ENCODE results near the gene EMC6. TPM values are rescaled to one million over a fixed set of nuclear protein-coding genes. Genes with fewer than 3 reads are reported as not detected.
"Not testable (repeated sequence)": the region's sequence is repeated elsewhere in the genome, so short reads cannot be mapped to it uniquely, and the experiment has no call there.

Gene EMC6
- total RNA-seq, 1 donor from 2014 or later = 69.4 TPM

DNA sequence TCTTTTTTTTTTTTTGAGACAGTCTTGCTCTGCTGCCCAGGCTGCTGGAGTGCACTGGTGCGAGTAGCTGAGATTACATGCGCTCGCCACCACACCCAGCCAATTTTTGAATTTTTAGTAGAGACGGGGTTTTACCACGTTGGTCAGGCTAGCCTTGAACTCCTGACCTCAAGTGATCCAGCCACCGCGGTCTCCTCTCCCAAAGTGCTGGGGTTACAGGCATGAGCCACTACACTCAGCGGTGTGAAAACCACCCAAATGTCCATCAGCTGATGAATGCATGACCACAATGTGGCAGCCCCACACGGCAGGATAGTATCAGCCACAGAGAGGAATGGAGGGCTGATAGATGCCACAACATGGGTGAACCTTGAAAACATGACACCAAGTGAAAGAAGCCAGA is 25.2 kb downstream of the EMC6 start:
- intact Hi-C loops (cut with micrococcal nuclease) = no loop called here
- Mint-ChIP-seq H3K36me3 (ENCODE audit: low read depth) (peaks cover 30% of the 10 kb centered on the region), H3K4me3 (peak overlapping the region; percentile 96), H3K27me3 (no peaks in the 10 kb centered on the region), H3K27ac (peak overlapping the region; percentile 52), H3K9me3 (peaks cover 4% of the 10 kb centered on the region), H3K4me1 (peaks cover 28% of the 10 kb centered on the region)
- DNase-seq = peak; percentile 73

DNA sequence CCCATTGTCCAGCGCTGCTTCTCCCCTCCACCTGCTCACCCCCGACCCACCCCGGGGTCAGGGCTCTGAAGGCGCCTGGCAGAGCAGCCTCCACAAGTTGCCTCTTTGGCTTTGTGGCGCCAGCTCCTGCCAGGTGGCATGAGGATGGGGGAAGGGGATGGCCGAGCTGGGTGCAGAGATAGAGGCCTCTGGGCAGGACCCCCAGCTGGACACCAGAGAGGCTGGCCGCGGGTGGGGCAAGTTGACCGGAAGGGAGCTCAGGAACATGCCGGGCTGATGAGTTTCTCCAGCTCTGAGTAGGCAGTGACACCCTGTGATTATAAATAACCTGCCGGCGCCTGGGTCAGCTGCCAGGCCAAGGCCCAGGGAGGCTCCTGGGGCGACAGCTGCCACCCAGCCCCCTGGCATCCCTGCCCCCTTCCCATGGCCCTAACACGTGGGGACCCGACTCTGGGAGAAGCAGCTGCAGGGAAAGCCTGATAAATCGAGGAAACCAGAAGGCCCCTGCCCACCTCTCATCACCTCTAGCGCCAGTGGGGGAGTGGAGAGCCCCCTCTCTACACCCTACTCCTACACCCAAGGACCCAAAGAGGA is 26.6 kb downstream of the EMC6 start:
- H3K4me1 Mint-ChIP-seq = peaks cover 28% of the 10 kb centered on the region
- DNase-seq = no peak
- intact Hi-C loops (cut with micrococcal nuclease) = no loop called here
- peak overlapping the region; percentile 96 for H3K4me3 Mint-ChIP-seq
- peak overlapping the region; percentile 87 for H3K27ac Mint-ChIP-seq
- no peaks in the 10 kb centered on the region for H3K27me3 Mint-ChIP-seq
- peaks cover 24% of the 10 kb centered on the region for H3K36me3 Mint-ChIP-seq (ENCODE audit: low read depth)
- peaks cover 4% of the 10 kb centered on the region for H3K9me3 Mint-ChIP-seq

DNA sequence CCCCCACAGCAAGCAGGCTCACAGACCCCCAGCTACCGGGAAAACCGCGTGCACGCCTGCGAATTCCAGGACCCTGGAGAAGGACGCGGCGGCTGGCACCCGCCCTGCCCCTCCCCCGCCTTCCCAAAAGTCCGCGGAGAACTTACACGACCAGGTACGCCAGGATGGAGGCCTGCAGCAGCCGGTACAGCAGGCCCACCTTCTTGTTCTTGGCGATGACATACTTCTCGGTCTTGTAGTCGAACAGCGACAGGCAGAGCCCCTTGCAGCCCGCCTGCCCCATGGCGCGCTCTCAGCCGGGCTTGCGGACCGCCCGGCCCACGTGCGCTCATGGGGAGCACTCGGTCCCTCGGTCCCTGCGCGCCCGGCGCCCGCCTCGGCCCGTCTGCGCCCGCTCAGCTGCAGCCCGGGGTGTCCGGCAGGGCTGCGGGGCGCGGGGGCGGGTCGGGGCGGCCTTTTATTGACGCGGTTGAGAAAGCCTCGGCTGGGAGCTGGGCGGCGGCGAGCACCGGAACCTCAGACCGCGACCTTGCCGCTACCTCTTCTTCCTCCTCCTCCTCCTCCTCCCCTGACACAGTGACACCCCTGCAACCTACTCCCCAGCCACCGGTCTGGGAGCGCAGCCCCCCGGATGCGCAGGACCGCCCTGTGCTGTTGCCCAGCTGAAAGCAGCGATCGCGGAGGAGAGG is 27.3 kb downstream of the EMC6 start, which contains the start of gene P2RX5:
Gene P2RX5, minus strand, starts transcription at position 433 of the 689 bp plus-strand sequence. Its CDS starts 150 bp downstream, at position 283.
- peak within 1 kb of the TSS; percentile 96 for H3K4me3 Mint-ChIP-seq
- H3K27me3 Mint-ChIP-seq = no peaks in the 10 kb centered on the region
- H3K4me1 Mint-ChIP-seq = peaks cover 30% of the 10 kb centered on the region
- peaks cover 4% of the 10 kb centered on the region for H3K9me3 Mint-ChIP-seq
- DNase-seq = peak; percentile 86
- peaks cover 22% of the 10 kb centered on the region for H3K36me3 Mint-ChIP-seq (ENCODE audit: low read depth)
- H3K27ac Mint-ChIP-seq = peak within 1 kb of the TSS; percentile 95
- intact Hi-C loops (cut with micrococcal nuclease) = loop anchor here (1.0 kb wide), 1 partner anchor 15 kb away; no protein-coding TSS in a partner anchor

DNA sequence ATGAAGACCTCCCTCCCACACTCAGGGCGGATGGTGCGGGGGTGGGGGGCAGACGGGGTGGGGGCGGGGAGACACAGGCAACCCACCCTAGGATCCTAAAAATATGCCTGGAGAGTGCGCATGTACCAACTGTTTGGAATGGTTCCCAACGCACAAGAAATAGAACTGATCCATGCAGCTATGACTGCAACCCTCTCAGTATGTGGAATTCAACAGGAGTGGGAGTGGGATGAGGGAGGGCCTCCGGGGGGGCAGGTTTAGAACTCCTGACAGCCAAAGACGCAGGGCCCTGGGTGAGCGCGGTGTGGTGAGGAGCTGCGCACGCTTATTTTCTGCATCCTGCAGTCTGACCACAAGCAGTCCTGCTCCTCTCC is 28.5 kb downstream of the EMC6 start:
- intact Hi-C loops (cut with micrococcal nuclease) = no loop called here
- peaks cover 21% of the 10 kb centered on the region for H3K36me3 Mint-ChIP-seq (ENCODE audit: low read depth)
- H3K9me3 Mint-ChIP-seq = peaks cover 4% of the 10 kb centered on the region
- no peak for DNase-seq
- H3K4me3 Mint-ChIP-seq = no peak overlapping the region
- H3K27ac Mint-ChIP-seq = no peak overlapping the region
- H3K27me3 Mint-ChIP-seq = no peaks in the 10 kb centered on the region
- peaks cover 29% of the 10 kb centered on the region for H3K4me1 Mint-ChIP-seq

DNA sequence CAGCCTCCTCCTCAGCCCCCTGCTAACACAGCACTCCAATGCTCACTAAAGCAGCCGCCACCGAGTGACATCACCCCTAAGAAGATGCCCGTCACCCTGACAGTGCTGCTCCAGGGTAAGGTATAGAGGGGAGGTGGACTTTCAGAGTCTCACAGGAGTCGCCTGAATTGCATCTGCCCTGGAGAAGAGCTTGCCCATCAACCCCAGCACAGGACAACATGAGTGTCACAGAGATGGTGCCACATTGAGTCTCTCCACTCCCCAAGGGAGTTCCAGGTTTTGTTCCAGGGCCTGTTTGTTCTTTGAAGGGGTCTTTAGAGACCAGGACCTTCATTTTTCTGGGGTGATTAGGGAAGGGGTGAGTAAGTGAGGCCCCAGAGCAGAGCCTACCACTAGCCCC is 29.5 kb downstream of the EMC6 start:
- peaks cover 31% of the 10 kb centered on the region for H3K36me3 Mint-ChIP-seq (ENCODE audit: low read depth)
- H3K27me3 Mint-ChIP-seq = no peaks in the 10 kb centered on the region
- peaks cover 22% of the 10 kb centered on the region for H3K4me1 Mint-ChIP-seq
- H3K4me3 Mint-ChIP-seq = peak overlapping the region; percentile 22
- peak overlapping the region; percentile 58 for H3K27ac Mint-ChIP-seq
- peaks cover 7% of the 10 kb centered on the region for H3K9me3 Mint-ChIP-seq
- intact Hi-C loops (cut with micrococcal nuclease) = no loop called here
- DNase-seq = no peak

DNA sequence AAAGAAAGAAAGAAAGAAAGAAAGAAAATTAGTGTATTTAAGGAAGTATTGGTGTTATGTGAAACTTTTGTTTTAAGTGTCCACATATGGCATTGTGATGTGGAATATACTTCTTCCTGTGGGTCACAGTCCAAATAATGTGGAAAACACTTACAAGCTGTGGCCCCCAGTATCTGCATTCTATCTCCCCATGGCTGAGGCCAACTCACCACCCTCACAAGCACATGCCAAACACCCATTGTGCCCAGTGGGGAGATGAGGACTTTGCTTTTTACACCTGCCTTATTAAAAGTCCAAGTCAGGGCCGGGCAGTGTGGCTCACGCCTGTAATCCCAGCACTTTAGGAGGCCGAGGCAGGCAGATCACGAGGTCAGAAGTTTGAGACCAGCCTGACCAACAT is 31.3 kb downstream of the EMC6 start:
- peaks cover 7% of the 10 kb centered on the region for H3K9me3 Mint-ChIP-seq
- H3K27me3 Mint-ChIP-seq = no peaks in the 10 kb centered on the region
- no peak overlapping the region for H3K4me3 Mint-ChIP-seq

DNA sequence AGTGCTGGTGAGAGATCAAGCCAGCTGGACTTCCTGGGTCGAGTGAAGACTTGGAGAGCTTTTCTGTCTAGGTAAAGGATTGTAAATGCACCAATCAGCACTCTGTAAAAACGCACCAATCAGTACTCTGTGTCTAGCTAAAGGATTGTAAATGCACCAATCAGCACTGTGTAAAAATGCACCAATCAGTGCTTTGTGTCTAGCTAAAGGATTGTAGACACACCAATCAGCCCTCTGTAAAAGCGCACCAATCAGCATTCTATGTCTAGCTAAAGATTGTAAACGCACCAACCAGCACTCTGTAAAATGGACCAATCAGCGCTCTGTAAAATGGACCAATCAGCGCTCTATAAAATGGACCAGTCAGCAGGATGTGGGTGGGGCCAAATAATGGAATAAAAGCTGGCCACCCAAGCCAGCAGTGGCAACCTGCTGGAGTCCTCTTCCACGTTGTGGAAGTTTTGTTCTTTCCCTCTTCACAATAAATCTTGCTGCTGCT is 33.5 kb downstream of the EMC6 start:
- H3K27ac Mint-ChIP-seq; H3K9me3 Mint-ChIP-seq; DNase-seq; H3K27me3 Mint-ChIP-seq; intact Hi-C loops (cut with micrococcal nuclease); H3K4me1 Mint-ChIP-seq; H3K4me3 Mint-ChIP-seq: not testable (repeated sequence)
- H3K36me3 Mint-ChIP-seq (ENCODE audit: low read depth) = peaks cover 37% of the 10 kb centered on the region

More for the DNA sequence above, 31.3 kb downstream of the EMC6 start:
- H3K4me1 Mint-ChIP-seq = peaks cover 9% of the 10 kb centered on the region
- intact Hi-C loops (cut with micrococcal nuclease) = no loop called here
- DNase-seq = no peak
- H3K27ac Mint-ChIP-seq = no peak overlapping the region
- peaks cover 29% of the 10 kb centered on the region for H3K36me3 Mint-ChIP-seq (ENCODE audit: low read depth)

DNA sequence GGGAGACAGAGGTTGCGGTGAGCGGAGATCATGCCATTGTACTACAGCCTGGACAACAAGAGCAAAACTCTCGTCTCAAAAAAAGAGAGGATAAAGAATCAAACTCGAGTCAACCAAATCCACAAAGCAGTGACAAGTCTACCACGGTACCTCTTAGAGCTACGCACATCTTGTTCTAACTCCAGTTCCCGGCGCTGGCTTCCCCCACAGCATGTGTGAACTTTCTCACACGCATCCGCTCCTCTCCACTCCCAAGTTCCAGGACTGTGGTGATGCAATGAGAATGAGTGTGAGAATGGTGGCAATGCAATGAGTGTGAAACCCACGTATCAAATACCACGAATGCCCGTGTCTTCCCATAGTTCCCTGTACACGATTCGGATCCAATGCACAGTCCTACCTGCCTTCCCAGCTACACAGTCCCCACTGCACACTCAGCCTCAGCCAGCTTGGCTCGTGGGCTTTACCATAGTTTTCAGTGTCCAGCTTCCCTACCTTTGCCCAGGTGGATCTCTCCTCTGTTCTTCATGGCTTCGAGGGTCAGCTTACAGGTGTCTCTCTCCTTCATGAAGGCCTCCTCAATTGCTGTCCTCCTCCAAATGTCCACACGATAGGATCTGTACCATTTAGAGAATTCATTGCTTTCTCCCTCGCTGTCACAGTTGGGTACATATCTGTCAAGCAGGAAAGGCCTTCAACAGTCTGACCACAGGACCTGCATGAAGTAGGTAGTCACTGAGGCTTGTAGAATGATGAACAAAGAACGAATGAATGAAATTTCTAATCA is 36.5 kb downstream of the EMC6 start:
- H3K4me3 Mint-ChIP-seq = no peak overlapping the region
- H3K27me3 Mint-ChIP-seq = no peaks in the 10 kb centered on the region
- intact Hi-C loops (cut with micrococcal nuclease) = no loop called here
- no peak for DNase-seq
- H3K27ac Mint-ChIP-seq = no peak overlapping the region
- peaks cover 3% of the 10 kb centered on the region for H3K9me3 Mint-ChIP-seq
- H3K36me3 Mint-ChIP-seq (ENCODE audit: low read depth) = peaks cover 38% of the 10 kb centered on the region
- H3K4me1 Mint-ChIP-seq = peaks cover 22% of the 10 kb centered on the region

DNA sequence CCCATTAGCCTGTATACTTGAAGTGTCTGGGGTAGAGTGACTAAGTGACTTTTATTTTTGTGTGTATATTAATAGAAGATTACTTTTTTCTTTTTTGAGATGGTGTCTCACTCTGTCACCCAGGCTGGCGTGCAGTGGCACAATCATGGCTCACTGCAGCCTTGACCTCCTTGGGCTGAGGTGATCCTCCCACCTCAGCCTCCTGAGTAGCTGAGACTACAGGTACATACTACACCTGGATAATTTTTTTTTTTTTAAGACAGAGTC is 37.0 kb downstream of the EMC6 start:
- H3K27ac Mint-ChIP-seq; H3K9me3 Mint-ChIP-seq; DNase-seq; H3K4me3 Mint-ChIP-seq; intact Hi-C loops (cut with micrococcal nuclease); H3K27me3 Mint-ChIP-seq: not testable (repeated sequence)
- peaks cover 37% of the 10 kb centered on the region for H3K36me3 Mint-ChIP-seq (ENCODE audit: low read depth)
- peaks cover 25% of the 10 kb centered on the region for H3K4me1 Mint-ChIP-seq

DNA sequence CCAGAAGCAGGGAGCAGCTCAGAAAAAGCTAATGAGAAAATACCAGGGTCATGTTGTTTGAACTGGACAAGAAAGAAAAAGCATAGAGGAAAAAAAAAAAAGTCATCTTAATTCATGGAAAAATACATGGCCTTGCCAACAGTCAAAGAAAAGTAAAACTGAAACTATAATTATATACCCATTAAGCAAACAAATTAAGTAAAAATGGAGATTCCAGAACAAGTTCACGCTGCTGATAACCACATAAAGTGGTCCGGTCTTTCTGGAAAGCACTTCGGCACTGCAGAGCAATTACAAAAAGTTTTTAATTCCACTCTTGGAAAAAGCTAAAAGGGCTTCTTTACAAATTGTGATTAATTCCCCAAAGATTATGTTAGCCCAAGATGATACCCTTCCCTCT is 39.8 kb downstream of the EMC6 start:
- Mint-ChIP-seq H3K4me3 (peak overlapping the region; percentile 22), H3K27ac (peak overlapping the region; percentile 37), H3K4me1 (peaks cover 41% of the 10 kb centered on the region), H3K9me3 (no peaks in the 10 kb centered on the region), H3K27me3 (no peaks in the 10 kb centered on the region), H3K36me3 (ENCODE audit: low read depth) (peaks cover 39% of the 10 kb centered on the region)
- intact Hi-C loops (cut with micrococcal nuclease) = no loop called here
- no peak for DNase-seq

DNA sequence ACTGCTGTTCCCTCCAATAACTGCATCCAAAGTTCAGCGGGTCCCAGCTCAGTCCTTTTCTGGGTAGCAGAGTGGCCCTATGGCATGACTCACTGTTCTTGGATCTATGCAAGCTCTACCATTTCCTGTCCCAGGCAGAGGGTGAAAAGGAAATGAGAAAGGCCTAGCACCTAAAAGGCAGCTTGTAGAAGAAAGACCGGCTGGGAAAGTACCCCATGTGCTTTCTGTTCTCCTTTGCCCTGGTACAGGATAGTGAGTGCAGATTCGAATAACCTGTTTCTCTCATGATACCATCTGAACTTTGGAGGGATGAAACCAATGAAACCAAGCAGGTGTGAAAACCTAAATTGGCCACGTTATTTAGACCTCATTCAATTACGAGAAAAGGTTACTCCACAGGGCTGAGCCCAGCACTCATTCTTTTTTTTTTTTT is 42.4 kb downstream of the EMC6 start:
- peaks cover 43% of the 10 kb centered on the region for H3K36me3 Mint-ChIP-seq (ENCODE audit: low read depth)
- DNase-seq = peak; percentile 94
- no peaks in the 10 kb centered on the region for H3K9me3 Mint-ChIP-seq
- no peaks in the 10 kb centered on the region for H3K27me3 Mint-ChIP-seq
- peaks cover 51% of the 10 kb centered on the region for H3K4me1 Mint-ChIP-seq
- intact Hi-C loops (cut with micrococcal nuclease) = loop anchor here (1.0 to 2.0 kb wide), 5 partner anchors 12 to 74 kb away; partner anchors contain the start of genes CTNS, EMC6, HASPIN and P2RX5
- H3K4me3 Mint-ChIP-seq = peak overlapping the region; percentile 59
- peak overlapping the region; percentile 85 for H3K27ac Mint-ChIP-seq

DNA sequence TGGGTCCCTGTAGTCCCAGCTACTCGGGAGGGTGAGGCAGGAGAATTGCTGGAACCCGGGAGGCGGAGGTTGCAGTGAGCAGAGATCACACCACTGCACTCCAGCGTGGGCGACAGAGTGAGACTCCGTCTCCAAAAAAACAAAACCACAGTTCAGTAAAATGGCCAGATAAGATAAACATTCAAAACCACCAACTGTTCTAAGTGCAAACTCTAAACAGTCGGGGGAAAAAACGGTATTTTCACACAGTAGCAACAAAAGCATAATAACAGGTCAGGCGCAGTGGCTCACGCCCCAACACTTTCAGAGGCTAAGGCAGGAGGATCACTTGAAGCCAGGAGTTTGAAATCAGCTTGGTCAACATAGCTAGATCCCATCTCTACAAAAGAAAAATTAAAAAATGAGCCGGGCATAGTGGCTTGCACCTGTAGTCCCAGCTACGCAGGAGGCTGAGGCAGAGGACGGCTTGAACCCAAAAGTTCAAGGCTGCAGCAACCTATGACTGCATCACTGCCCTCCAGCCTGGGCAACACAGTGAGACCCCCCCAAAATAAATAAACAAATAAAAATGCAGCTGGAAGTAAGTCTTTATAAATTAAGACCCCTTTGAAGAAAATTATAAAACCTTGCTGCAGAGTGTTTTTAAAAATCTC is 44.3 kb downstream of the EMC6 start:
- Mint-ChIP-seq H3K9me3 (no peaks in the 10 kb centered on the region), H3K27ac (peak overlapping the region; percentile 89), H3K27me3 (no peaks in the 10 kb centered on the region), H3K36me3 (ENCODE audit: low read depth) (peaks cover 59% of the 10 kb centered on the region), H3K4me3 (peak overlapping the region; percentile 71), H3K4me1 (peaks cover 64% of the 10 kb centered on the region)
- peak; percentile 78 for DNase-seq
- intact Hi-C loops (cut with micrococcal nuclease) = no loop called here

DNA sequence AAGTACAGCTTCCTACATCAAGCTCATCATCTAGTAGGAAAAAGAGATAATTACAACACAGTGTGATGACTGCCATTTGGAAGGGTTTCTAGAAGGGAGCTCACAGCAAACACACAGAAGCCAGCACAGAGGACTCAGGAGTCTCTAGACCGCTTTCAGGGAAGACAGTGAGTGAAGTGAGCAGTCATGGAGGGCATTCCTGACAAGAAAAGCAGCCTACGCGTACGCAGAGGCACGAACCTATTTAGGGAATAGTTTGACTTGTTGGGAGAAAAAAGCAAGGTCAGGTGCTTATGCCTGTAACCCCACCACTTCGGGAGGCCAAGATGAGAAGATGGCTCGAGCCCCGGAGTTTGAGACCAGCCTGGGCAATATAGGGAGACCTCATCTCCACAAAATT is 46.7 kb downstream of the EMC6 start:
- peak overlapping the region; percentile 45 for H3K4me3 Mint-ChIP-seq
- intact Hi-C loops (cut with micrococcal nuclease) = no loop called here

More for the DNA sequence above, 46.7 kb downstream of the EMC6 start:
- H3K27me3 Mint-ChIP-seq = no peaks in the 10 kb centered on the region
- DNase-seq = no peak
- peaks cover 63% of the 10 kb centered on the region for H3K4me1 Mint-ChIP-seq
- H3K9me3 Mint-ChIP-seq = no peaks in the 10 kb centered on the region
- H3K27ac Mint-ChIP-seq = peak overlapping the region; percentile 78
- peaks cover 75% of the 10 kb centered on the region for H3K36me3 Mint-ChIP-seq (ENCODE audit: low read depth)
